HL-60 (cell line): ENCODE data around the gene TXNDC16.
A peak's percentile ranks its signal among the peaks of the same experiment; 100 is the strongest.

ENCODE experiments used
- DNase-seq, 2 experiments: peaks; one replicate each; pipeline ENCODE4 v3.0.0-alpha.2; 2010 to 2020; ENCODE audit warnings: low read depth in 1 of 2, low spot score in 1 of 2
- H3K27ac ChIP-seq: fragments of 250-450 bp; sonication (Bioruptor Pico); replicated peaks from 2 replicates; pipeline ENCODE4 v1.5.1; 2020; ENCODE audit warnings: mild to moderate bottlenecking, moderate library complexity
- H3K27me3 ChIP-seq: fragments of 250-450 bp; sonication (Bioruptor Pico); 2 replicates; pipeline ENCODE4 v1.5.1; 2021; ENCODE audit warnings: mild to moderate bottlenecking, moderate library complexity; ENCODE audit not compliant: insufficient read depth, poor library complexity, severe bottlenecking
- H3K4me3 ChIP-seq: replicated peaks from 2 replicates; pipeline ENCODE4 v1.5.1; 2011; ENCODE audit warnings: mild to moderate bottlenecking, control low read depth, low read length; ENCODE audit not compliant: insufficient read depth
- GABPA ChIP-seq: IDR thresholded peaks from 2 replicates; pipeline ENCODE4 v1.6.1; 2012; ENCODE audit warnings: low read depth
- POLR2AphosphoS5 ChIP-seq: IDR thresholded peaks from 2 replicates; pipeline ENCODE4 v1.6.1; 2012; ENCODE audit warnings: low read depth
- REST ChIP-seq: IDR thresholded peaks from 2 replicates; pipeline ENCODE4 v1.6.1; 2012; ENCODE audit warnings: low read depth; ENCODE audit not compliant: insufficient replicate concordance
- SPI1 ChIP-seq: IDR thresholded peaks from 2 replicates; pipeline ENCODE4 v1.6.1; 2012; ENCODE audit warnings: low read depth, mild to moderate bottlenecking, borderline replicate concordance
- TF ChIP-seq, protein P1 (sequence below): IDR thresholded peaks from one replicate; pipeline ENCODE4 v1.5.1; 2011; ENCODE audit warnings: low read length, control low read depth, inconsistent platforms; ENCODE audit not compliant: insufficient read depth

Gene TXNDC16

GRCh38 chr14:52545584-52546317 is 6.6 kb downstream of the TXNDC16 start:
- no peak overlapping the region for H3K4me3 ChIP-seq
- DNase-seq = no peak
- H3K27ac ChIP-seq = no peak overlapping the region
- no peaks in the 10 kb centered on the region for H3K27me3 ChIP-seq
- TF ChIP-seq SPI1 (no peak), REST (no peak), POLR2AphosphoS5 (no peak), GABPA (no peak)
- TF ChIP-seq, protein P1, sequence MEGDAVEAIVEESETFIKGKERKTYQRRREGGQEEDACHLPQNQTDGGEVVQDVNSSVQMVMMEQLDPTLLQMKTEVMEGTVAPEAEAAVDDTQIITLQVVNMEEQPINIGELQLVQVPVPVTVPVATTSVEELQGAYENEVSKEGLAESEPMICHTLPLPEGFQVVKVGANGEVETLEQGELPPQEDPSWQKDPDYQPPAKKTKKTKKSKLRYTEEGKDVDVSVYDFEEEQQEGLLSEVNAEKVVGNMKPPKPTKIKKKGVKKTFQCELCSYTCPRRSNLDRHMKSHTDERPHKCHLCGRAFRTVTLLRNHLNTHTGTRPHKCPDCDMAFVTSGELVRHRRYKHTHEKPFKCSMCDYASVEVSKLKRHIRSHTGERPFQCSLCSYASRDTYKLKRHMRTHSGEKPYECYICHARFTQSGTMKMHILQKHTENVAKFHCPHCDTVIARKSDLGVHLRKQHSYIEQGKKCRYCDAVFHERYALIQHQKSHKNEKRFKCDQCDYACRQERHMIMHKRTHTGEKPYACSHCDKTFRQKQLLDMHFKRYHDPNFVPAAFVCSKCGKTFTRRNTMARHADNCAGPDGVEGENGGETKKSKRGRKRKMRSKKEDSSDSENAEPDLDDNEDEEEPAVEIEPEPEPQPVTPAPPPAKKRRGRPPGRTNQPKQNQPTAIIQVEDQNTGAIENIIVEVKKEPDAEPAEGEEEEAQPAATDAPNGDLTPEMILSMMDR = no peak

- Histone ChIP-seq H3K27me3 (no peaks in the 10 kb centered on the region), H3K4me3 (no peak overlapping the region), H3K27ac (no peak overlapping the region)
Observed at GRCh38 chr14:52538623-52539022, 13.7 kb downstream of the TXNDC16 start.

GRCh38 chr14:52536269-52536668 is 16.0 kb downstream of the TXNDC16 start:
- no peak overlapping the region for H3K27ac ChIP-seq
- H3K4me3 ChIP-seq = no peak overlapping the region
- TF ChIP-seq POLR2AphosphoS5 (no peak), SPI1 (no peak), GABPA (no peak), REST (no peak)
- TF ChIP-seq, protein P1 = no peak
- H3K27me3 ChIP-seq = no peaks in the 10 kb centered on the region
- no peak for DNase-seq

More at GRCh38 chr14:52538623-52539022, 13.7 kb downstream of the TXNDC16 start:
- no peak for DNase-seq
- TF ChIP-seq POLR2AphosphoS5 = no peak
- TF ChIP-seq SPI1 = peak; percentile 61

- H3K27ac ChIP-seq = no peak overlapping the region
- no peak for TF ChIP-seq SPI1
- TF ChIP-seq, protein P1 = no peak
- no peak for TF ChIP-seq GABPA
- TF ChIP-seq REST = no peak
- no peak for TF ChIP-seq POLR2AphosphoS5
- no peak for DNase-seq
- H3K27me3 ChIP-seq = no peaks in the 10 kb centered on the region
- no peak overlapping the region for H3K4me3 ChIP-seq
Observed at GRCh38 chr14:52531481-52531880, 20.8 kb downstream of the TXNDC16 start.
